ENCODE measurements around the gene KRT40. TPM values are rescaled to one million over a fixed set of nuclear protein-coding genes. Genes with fewer than 3 reads are reported as not detected.

The KRT40 gene
- total RNA-seq, 1 donor from 2014 or later: not detected

GRCh38 chr17:40996829-40997228 lies 12.7 kb upstream of the KRT40 start:
- DNase-seq: no peak

DNA sequence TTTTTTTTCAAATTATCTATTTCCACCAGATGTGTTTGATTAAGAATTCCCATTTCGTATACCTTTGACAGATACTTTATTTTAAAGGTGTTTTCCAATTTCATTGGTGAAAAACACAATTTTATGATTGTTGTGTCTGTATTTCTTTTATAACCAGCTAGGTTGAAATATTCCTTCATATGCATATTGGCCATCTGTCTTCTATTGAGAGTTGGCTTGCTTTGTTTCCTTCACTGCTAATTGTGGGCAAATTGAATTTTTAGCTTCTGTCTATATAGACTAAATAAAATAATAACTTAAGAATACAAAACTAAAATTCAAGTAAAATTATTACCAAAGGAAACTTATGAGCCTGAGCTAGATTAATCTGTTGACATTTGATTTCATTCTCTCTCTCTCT lies 11.0 kb upstream of the KRT40 start:
- no peak for DNase-seq

DNA sequence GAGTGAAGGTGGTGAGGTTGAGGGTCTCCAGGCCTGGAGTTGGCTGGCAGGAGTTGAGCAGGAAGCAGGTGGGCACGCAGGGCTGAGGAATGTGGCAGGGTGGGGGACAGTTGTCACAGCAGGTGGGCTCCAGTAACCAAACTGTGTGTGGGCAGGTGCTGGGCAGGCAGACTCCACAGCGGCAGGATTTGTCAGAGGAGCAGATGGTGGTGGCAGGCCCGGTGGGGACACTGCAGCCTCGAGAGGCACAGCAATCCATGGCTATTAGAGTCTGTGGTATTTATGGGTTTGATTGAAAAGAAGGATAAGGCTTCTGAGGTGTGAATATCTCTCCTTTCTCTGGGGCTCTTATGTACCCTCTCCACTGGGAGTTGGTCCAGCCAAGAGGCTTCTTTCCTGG lies 9.7 kb upstream of the KRT40 start, which contains the start of gene KRTAP3-3:
Gene KRTAP3-3 (minus strand): TSS at position 326 of the 400 bp plus-strand sequence. CDS start 67 bp downstream, at position 259.
- no peak for DNase-seq

GRCh38 chr17:40993084-40993483 lies 9.0 kb upstream of the KRT40 start:
- DNase-seq: no peak

DNA sequence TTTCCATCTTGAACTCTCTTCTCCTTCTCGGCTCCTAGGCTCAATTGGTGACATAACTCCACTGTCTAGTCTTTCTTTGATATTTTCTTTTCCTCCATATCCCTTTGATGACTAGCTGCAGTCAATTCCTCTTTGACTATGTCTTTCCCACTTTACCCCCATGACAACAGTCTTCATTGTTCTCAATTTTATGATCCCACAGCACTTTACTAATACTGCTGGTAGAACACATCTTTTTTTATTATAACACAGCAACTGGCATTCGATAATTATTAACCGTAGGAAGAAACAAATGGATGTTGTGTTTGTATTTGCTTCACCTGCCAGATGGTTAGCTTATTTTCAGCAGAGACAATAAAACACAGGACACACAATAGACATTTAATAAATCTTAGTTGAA lies 8.5 kb upstream of the KRT40 start:
- no peak for DNase-seq

DNA sequence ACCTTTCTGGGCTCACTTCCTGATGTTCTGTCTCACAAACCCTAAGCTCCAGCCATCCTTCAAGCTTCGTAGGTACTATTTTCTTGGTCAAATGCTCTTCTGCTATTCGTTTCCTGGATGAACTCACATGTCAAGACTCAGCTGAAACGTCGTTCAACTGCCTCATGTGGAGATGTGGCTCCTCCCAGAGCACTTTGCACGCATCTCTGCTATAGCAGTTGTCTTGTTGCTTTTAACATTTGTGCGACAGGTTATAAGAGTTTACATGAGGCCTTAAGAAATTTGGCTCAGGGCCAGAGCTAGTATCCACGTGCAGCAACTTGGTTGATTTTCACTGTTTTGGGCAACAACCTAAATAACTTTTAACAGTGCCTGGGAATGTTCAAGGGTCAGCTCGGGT lies 2.8 kb upstream of the KRT40 start:
- DNase-seq: no peak

GRCh38 chr17:40981115-40981514 lies 3.0 kb downstream of the KRT40 start:
- no peak for DNase-seq

- no peak for DNase-seq
Observed at GRCh38 chr17:40980596-40980995, 3.5 kb downstream of the KRT40 start.

GRCh38 chr17:40980117-40980516 lies 4.0 kb downstream of the KRT40 start:
- DNase-seq: no peak

- no peak for DNase-seq
Observed at GRCh38 chr17:40978575-40979151, 5.5 kb downstream of the KRT40 start.

DNA sequence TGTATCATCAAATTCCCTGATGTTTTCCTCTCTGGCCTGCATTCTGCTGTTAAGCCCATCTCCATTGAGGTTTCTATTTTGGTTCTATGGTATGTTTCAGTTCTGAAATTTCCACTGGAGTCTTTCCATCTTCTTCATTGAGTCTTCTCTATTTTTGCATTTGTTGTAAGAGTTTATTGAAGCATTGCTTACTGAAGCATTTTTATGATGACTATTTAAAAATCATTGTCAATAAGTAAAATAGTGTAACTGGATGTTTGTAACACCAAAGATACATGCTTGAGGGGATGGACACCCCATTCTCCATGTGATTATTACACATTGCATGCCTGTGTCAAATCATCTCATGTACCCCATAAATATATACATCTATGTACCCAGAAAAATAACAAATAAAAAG lies 8.6 kb downstream of the KRT40 start:
- no peak for DNase-seq

- DNase-seq: no peak
Observed at GRCh38 chr17:40974366-40974765, 9.8 kb downstream of the KRT40 start.

- DNase-seq: no peak
Observed at GRCh38 chr17:40967582-40967981, 16.5 kb downstream of the KRT40 start.

DNA sequence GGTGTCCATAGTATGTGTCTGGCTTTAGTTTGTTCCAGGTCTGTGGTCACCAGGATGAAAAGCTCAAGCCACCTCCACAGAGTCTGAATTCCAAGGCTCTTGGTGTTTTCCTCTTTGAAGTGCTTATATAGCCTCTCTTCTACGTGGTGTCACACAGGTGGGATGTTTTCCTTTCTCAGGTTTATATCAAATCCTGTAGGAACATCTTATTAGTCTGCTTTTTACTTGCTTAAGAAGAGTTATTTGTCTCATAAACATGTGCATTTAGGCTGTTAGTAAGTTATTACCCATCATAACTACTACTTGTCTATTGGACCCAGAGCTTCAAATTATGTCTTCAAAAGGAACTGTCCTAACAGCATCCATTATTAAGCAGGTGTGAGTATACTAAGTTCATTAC lies 17.3 kb downstream of the KRT40 start, which contains the start of gene KRT39:
Gene KRT39 (minus strand): TSS at position 101 of the 400 bp plus-strand sequence. CDS start 92 bp downstream, at position 9.
- DNase-seq: no peak

- DNase-seq: no peak
Observed at GRCh38 chr17:40963838-40964237, 20.3 kb downstream of the KRT40 start.

DNA sequence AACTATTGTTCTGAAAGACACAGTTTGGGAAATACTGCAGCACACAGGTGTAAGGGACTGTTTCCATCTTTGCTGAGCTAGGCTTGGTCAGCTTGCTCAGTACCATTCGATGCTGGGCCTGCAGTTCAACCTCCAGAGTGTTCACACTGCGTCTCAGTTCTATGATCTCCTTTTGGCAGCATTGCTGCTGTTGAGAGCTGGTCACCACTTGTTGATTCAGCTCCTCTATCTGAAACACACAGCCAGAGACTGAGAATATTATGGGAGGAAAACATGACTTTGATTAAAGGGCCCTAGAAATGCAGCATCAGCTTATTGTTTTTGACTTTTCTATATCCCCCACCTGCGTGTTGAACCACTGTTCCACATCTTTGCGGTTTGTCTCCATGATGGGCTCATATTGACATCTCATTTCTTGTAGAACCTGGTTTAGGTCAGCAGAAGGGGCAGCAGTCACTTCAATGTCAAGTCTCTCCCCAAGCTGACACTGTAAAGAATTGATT lies 22.0 kb downstream of the KRT40 start:
- DNase-seq: no peak

GRCh38 chr17:40961591-40961990 lies 22.5 kb downstream of the KRT40 start:
- no peak for DNase-seq

DNA sequence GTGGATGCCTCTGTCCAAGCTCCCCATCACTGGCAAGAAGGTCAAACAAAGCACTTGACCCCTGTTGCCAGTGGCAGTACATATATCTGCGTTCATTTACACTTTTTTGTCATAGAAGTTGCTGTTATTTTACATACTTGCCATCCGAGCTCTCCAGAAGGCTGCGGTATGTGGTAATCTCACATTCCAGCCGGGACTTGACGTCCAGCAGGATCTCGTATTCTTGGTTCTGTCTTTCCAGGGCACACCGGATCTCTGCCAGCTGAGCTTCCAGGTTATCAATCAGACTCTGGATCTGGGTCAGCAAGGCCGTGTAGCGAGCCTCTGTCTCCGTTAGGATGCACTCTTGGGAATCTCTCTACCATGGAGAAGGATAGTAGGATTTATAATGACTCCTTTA lies 24.0 kb downstream of the KRT40 start:
- DNase-seq: no peak

- DNase-seq: no peak
Observed at GRCh38 chr17:40958086-40958953, 25.8 kb downstream of the KRT40 start.

DNA sequence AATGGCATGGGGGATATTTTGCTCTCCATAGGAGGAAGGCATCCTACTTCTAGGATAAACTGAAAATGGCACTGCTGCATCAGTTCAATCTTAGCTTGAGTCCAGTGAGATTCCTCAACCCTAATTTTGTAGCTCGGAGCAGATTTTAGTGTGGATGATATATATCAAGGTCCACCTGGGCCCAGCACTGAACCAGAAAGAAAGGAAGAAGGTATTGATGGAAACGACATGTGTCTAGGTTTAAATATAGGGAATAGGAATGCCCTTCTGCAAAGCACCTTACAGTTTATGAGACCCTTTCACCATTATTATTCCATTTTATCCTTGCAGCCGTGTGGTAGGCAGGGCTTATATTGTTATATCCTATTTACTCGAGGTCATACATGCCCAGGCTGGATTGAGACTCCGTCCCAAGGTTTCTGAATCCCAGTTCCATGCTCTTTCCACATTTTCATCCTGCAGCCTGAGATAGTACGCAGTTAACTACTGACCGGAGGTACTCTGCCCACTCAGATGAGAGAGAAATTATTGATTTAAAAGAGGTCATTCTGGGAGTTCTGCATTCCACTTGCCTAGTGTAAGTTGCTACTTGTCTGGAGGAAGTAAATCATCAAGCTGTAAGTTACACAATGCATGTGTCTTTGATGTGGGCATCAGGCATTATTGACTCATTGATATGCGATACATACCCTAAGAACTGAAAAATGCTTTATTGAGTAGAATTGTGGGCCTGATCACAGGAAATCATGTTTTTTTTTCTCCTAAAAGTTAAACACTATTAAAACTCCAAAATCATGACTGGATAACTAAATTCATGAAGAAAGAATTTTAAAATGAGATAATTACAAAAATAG lies 27.5 kb downstream of the KRT40 start:
- no peak for DNase-seq

GRCh38 chr17:40953881-40954280 lies 30.2 kb downstream of the KRT40 start:
- no peak for DNase-seq

DNA sequence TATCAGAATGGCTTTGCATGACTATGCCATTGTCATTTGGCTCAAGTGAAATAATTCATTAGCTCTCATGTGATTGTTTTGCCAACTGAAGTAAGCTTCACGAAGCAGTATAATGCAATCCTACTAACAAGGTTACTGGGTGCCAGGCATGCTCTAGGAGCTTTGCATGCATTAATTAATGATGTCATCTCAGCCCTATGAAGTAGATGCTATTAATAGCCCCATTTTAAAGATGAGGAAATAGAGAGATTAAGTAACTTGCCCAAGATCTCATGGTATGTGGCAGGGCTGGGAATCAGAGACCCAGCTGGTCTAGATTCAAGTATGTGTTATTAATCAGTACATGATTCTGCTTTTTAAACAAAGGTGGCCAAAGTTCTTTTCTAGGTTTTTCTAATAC lies 31.5 kb downstream of the KRT40 start:
- no peak for DNase-seq

DNA sequence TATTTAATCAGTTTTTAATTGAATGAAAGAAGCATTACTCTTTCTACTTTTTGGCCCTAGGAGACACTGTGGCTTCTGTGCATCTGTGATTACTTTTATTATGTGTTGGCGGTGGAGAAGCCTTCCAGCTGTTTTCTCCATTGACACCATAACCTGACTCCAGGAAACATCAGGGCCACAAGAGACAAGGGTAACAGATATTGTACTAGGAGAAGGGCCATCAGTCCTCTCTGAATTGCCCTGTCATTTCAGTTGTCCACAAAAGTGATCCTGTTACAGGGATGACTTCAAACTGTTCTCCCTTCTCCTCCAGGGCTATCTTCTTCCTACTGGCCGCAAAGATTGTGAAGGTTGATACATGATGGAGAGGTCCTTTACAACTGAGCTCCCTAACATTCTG lies 32.0 kb downstream of the KRT40 start:
- no peak for DNase-seq

Data from occipital lobe (tissue), 2 donors.